K562 (cell line): ENCODE results near the gene C22orf39. TPM values are rescaled to one million over a fixed set of nuclear protein-coding genes. Genes with fewer than 3 reads are reported as not detected.

Experiments
- BCL6 ChIP-seq: fragments of 250-450 bp; sonication (Bioruptor Pico); IDR thresholded peaks from 2 replicates; pipeline ENCODE4 v1.4.0; 2020
- CC2D1A ChIP-seq: fragments of 450-650 bp; IDR thresholded peaks from 2 replicates; pipeline ENCODE4 v1.6.1; 2017; ENCODE audit warnings: mild to moderate bottlenecking
- CCNT2 ChIP-seq: IDR thresholded peaks from 2 replicates; pipeline ENCODE4 v1.6.1; 2011; ENCODE audit warnings: borderline replicate concordance, low read depth, mild to moderate bottlenecking, moderate library complexity, mixed read lengths, low read length; ENCODE audit not compliant: insufficient read length; ENCODE audit errors: extremely low read depth
- EP300 ChIP-seq: IDR thresholded peaks from 2 replicates; pipeline ENCODE4 v1.6.1; 2012; ENCODE audit warnings: low read length, improper control_type of control experiment
- KLF13 ChIP-seq: fragments of 450-650 bp; IDR thresholded peaks from 2 replicates; pipeline ENCODE4 v1.6.1; 2016; ENCODE audit warnings: missing genetic modification characterization, low read depth, mild to moderate bottlenecking, missing compliant biosample characterization, moderate library complexity, borderline replicate concordance
- NFE2L1 ChIP-seq: fragments of 450-650 bp; IDR thresholded peaks from 2 replicates; pipeline ENCODE4 v1.6.1; 2016; ENCODE audit warnings: missing genetic modification characterization, low read depth, mild to moderate bottlenecking, missing compliant biosample characterization, moderate library complexity, borderline replicate concordance
- PKNOX1 ChIP-seq: fragments of 450-650 bp; IDR thresholded peaks from 2 replicates; pipeline ENCODE4 v1.6.1; 2016
- PML ChIP-seq: IDR thresholded peaks from 2 replicates; pipeline ENCODE4 v1.6.1; 2012; ENCODE audit warnings: low read length, inconsistent platforms
- ZFP91 ChIP-seq: sonication (generic); formaldehyde crosslinking; IDR thresholded peaks from 2 replicates; pipeline ENCODE4 v1.8.0; 2022; ENCODE audit warnings: mild to moderate bottlenecking, missing genetic modification reagents
- ZNF384 ChIP-seq: IDR thresholded peaks from 2 replicates; pipeline ENCODE4 v1.6.1; 2012; ENCODE audit warnings: low read depth, low read length, improper control_type of control experiment
- ZNF41 ChIP-seq: fragments of 250-450 bp; sonication (Bioruptor Pico); conservative IDR thresholded peaks from 2 replicates; pipeline ENCODE4 v1.4.0; 2020; ENCODE audit warnings: mild to moderate bottlenecking
- polyA plus RNA-seq, 8 experiments: library from polyadenylated mRNA; depleted of rRNA in 4 of 8; stranded (reverse) in 5 of 8; unstranded in 3 of 8; fragments of >200 nt; fragmentation: Nextera tagmentation in 2 of 8; fragmentation: Illumina TruSeq in 1 of 8; extraction: Ambion mirVana in 2 of 8; extraction: Trizol in 1 of 8; gene quantifications; 2 replicates each; pipeline versions ENCODE4 v1.2.1 to v1.2.3, GENCODE V29; 2011 to 2014; ENCODE audit warnings: inconsistent platforms in 1 of 8, missing spikeins in 1 of 8
- total RNA-seq, 7 experiments: library from RNA; depleted of rRNA in 6 of 7; stranded (reverse); fragments of >200 nt in 6 of 7; fragmentation: Illumina TruSeq in 2 of 7; extraction: Trizol in 2 of 7; gene quantifications; 2 replicates each; pipeline versions ENCODE4 v1.2.1 to v1.2.3, GENCODE V29; 2011 to 2021; ENCODE audit warnings: low replicate concordance in 1 of 7
- TF ChIP-seq, protein P1 (sequence below): fragments of 200-600 bp; sonication (generic); IDR thresholded peaks from one replicate; pipeline ENCODE4 v1.6.1; 2012; ENCODE audit warnings: mild to moderate bottlenecking, low read depth, low read length, inconsistent platforms
- TF ChIP-seq, protein P2 (sequence below): fragments of 250-450 bp; sonication (Bioruptor Pico); IDR thresholded peaks from 2 replicates; pipeline ENCODE4 v1.8.0; 2021; ENCODE audit warnings: borderline replicate concordance, mild to moderate bottlenecking, moderate library complexity; ENCODE audit not compliant: poor library complexity, severe bottlenecking

Gene C22orf39
- total and polyA plus RNA-seq, 9 of the 15 experiments (the other 6 are each of a cell fraction or from before 2014, with no cell fraction given): 20.4 to 139 (median 66.8) TPM

DNA sequence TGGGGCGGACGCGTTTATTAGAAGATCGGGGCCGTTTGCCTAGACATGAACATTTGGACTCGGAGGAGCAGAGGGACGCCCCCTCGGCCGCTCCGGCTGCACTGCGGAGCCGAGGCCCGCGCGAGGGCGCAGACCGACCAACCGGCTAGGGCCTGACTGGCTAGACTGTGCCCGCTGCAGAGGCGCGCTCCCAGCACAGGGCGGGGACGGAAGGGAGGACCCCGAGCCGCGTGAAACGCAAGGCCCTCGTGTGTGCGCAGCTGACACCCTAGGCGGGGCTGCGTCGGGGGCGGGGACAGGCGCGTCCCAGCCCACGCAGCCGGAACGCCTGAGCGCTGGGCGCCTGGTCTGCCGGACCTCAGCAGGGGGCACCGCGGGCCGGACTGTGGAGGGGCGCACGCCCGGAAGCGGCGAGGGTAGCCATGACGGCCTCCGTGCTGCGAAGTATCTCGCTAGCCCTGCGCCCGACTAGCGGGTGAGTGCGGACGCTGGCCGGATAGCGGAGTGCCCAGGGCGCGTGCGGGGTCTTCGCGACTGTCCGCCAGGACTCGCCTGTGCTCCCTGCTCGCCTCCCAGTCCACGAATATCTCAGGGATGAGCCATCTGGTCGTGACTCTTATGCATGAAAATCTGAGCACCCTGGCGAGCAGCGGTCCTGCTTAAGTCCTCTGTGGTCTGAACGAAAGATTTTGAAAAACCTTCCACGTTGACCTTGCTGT, 15.2 kb downstream of the C22orf39 start, which contains the start of gene MRPL40 (continued):
- TF ChIP-seq, protein P1, sequence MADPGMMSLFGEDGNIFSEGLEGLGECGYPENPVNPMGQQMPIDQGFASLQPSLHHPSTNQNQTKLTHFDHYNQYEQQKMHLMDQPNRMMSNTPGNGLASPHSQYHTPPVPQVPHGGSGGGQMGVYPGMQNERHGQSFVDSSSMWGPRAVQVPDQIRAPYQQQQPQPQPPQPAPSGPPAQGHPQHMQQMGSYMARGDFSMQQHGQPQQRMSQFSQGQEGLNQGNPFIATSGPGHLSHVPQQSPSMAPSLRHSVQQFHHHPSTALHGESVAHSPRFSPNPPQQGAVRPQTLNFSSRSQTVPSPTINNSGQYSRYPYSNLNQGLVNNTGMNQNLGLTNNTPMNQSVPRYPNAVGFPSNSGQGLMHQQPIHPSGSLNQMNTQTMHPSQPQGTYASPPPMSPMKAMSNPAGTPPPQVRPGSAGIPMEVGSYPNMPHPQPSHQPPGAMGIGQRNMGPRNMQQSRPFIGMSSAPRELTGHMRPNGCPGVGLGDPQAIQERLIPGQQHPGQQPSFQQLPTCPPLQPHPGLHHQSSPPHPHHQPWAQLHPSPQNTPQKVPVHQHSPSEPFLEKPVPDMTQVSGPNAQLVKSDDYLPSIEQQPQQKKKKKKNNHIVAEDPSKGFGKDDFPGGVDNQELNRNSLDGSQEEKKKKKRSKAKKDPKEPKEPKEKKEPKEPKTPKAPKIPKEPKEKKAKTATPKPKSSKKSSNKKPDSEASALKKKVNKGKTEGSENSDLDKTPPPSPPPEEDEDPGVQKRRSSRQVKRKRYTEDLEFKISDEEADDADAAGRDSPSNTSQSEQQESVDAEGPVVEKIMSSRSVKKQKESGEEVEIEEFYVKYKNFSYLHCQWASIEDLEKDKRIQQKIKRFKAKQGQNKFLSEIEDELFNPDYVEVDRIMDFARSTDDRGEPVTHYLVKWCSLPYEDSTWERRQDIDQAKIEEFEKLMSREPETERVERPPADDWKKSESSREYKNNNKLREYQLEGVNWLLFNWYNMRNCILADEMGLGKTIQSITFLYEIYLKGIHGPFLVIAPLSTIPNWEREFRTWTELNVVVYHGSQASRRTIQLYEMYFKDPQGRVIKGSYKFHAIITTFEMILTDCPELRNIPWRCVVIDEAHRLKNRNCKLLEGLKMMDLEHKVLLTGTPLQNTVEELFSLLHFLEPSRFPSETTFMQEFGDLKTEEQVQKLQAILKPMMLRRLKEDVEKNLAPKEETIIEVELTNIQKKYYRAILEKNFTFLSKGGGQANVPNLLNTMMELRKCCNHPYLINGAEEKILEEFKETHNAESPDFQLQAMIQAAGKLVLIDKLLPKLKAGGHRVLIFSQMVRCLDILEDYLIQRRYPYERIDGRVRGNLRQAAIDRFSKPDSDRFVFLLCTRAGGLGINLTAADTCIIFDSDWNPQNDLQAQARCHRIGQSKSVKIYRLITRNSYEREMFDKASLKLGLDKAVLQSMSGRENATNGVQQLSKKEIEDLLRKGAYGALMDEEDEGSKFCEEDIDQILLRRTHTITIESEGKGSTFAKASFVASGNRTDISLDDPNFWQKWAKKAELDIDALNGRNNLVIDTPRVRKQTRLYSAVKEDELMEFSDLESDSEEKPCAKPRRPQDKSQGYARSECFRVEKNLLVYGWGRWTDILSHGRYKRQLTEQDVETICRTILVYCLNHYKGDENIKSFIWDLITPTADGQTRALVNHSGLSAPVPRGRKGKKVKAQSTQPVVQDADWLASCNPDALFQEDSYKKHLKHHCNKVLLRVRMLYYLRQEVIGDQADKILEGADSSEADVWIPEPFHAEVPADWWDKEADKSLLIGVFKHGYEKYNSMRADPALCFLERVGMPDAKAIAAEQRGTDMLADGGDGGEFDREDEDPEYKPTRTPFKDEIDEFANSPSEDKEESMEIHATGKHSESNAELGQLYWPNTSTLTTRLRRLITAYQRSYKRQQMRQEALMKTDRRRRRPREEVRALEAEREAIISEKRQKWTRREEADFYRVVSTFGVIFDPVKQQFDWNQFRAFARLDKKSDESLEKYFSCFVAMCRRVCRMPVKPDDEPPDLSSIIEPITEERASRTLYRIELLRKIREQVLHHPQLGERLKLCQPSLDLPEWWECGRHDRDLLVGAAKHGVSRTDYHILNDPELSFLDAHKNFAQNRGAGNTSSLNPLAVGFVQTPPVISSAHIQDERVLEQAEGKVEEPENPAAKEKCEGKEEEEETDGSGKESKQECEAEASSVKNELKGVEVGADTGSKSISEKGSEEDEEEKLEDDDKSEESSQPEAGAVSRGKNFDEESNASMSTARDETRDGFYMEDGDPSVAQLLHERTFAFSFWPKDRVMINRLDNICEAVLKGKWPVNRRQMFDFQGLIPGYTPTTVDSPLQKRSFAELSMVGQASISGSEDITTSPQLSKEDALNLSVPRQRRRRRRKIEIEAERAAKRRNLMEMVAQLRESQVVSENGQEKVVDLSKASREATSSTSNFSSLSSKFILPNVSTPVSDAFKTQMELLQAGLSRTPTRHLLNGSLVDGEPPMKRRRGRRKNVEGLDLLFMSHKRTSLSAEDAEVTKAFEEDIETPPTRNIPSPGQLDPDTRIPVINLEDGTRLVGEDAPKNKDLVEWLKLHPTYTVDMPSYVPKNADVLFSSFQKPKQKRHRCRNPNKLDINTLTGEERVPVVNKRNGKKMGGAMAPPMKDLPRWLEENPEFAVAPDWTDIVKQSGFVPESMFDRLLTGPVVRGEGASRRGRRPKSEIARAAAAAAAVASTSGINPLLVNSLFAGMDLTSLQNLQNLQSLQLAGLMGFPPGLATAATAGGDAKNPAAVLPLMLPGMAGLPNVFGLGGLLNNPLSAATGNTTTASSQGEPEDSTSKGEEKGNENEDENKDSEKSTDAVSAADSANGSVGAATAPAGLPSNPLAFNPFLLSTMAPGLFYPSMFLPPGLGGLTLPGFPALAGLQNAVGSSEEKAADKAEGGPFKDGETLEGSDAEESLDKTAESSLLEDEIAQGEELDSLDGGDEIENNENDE: peak; percentile 91
- TF ChIP-seq PKNOX1 (no peak), ZFP91 (CRISPR knock-in tag) (no peak), CCNT2 (no peak), EP300 (peak; percentile 90), PML (no peak), KLF13 (tag) (peak; percentile 99), NFE2L1 (no peak), CC2D1A (no peak), ZNF384 (peak; percentile 93), BCL6 (CRISPR knock-in tag) (peak; percentile 71), ZNF41 (CRISPR knock-in tag) (peak; percentile 84)
- TF ChIP-seq, protein P2, sequence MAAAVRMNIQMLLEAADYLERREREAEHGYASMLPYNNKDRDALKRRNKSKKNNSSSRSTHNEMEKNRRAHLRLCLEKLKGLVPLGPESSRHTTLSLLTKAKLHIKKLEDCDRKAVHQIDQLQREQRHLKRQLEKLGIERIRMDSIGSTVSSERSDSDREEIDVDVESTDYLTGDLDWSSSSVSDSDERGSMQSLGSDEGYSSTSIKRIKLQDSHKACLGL (CRISPR knock-in tag): peak; percentile 96
